Measurements from ENCODE around the gene SLC9A1. TPM values are rescaled to one million over a fixed set of nuclear protein-coding genes. Genes with fewer than 3 reads are reported as not detected.

SLC9A1 gene
- total RNA-seq, 4 donors from 2014 or later = 10.9 to 19.4 (median 13.2) TPM

- TF ChIP-seq POLR2A (IDR thresholded peaks at IDR 0.05) = no peak
- intact Hi-C loops (cut with DNase I; ENCODE audit: low total_unique reads) = loop anchor here (10.0 kb wide), 1 partner anchor 134 kb away; the partner anchor contains the start of gene KDF1
- peak; percentile 64 to 89 for DNase-seq (ENCODE audit: low spot score in 2 of 2)
- 20 to 27% methylated on average over 13 to 14 of the region's 14 CpGs for WGBS, 2 donors
- H3K4me3 ChIP-seq (ENCODE audit: low read depth, poor library complexity, severe bottlenecking) = no peak overlapping the region
These were observed 56.3 kb downstream of the SLC9A1 start for GRCh38 chr1:27098431-27099134.

- peak; percentile 78 to 96 for DNase-seq (ENCODE audit: low spot score in 2 of 2)
- intact Hi-C loops (cut with DNase I; ENCODE audit: low total_unique reads) = loop anchor here (2.0 to 10.0 kb wide), 2 partner anchors 53 to 133 kb away; partner anchors contain the start of gene KDF1
- no peak overlapping the region for H3K4me3 ChIP-seq (ENCODE audit: low read depth, poor library complexity, severe bottlenecking)
- WGBS, 2 donors = 0 to 4% methylated on average over 5 of the region's 5 CpGs
- TF ChIP-seq, protein P1, sequence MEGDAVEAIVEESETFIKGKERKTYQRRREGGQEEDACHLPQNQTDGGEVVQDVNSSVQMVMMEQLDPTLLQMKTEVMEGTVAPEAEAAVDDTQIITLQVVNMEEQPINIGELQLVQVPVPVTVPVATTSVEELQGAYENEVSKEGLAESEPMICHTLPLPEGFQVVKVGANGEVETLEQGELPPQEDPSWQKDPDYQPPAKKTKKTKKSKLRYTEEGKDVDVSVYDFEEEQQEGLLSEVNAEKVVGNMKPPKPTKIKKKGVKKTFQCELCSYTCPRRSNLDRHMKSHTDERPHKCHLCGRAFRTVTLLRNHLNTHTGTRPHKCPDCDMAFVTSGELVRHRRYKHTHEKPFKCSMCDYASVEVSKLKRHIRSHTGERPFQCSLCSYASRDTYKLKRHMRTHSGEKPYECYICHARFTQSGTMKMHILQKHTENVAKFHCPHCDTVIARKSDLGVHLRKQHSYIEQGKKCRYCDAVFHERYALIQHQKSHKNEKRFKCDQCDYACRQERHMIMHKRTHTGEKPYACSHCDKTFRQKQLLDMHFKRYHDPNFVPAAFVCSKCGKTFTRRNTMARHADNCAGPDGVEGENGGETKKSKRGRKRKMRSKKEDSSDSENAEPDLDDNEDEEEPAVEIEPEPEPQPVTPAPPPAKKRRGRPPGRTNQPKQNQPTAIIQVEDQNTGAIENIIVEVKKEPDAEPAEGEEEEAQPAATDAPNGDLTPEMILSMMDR (IDR thresholded peaks at IDR 0.05) = peak in 1 of 3 donors; percentile 74
- no peak for TF ChIP-seq POLR2A (IDR thresholded peaks at IDR 0.05)
These were observed 57.4 kb downstream of the SLC9A1 start for GRCh38 chr1:27097484-27097917.

- intact Hi-C loops (cut with DNase I; ENCODE audit: low total_unique reads) = loop anchor here (10.0 kb wide), 1 partner anchor 131 kb away; the partner anchor contains the start of gene KDF1
- WGBS, 2 donors = 93 to 94% methylated on average over 2 of the region's 2 CpGs
- DNase-seq (ENCODE audit: low spot score in 2 of 2) = no peak
- TF ChIP-seq, protein P1 (IDR thresholded peaks at IDR 0.05) = no peak
- no peak for TF ChIP-seq POLR2A (IDR thresholded peaks at IDR 0.05)
- no peak overlapping the region for H3K4me3 ChIP-seq (ENCODE audit: low read depth, poor library complexity, severe bottlenecking)
These were observed 59.3 kb downstream of the SLC9A1 start for GRCh38 chr1:27095576-27095975.

DNA sequence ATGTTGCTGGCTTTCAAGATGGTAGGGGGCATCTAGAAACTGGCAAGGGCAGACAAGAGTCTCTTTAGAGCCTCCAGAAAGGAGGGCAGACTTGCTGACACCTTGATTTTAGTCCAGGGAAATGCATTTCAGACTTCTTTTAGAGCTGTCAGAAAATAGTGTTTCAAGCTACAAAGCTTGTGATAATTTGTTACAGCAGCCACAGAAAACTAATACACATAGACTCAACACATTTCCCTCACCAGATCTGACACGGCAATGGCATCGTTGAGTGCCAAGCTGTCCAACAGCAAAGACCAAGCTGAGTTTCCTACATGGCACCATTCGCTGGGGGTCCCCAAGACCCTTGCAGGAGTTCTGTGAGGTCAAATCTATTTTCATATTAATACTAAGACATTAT is 62.0 kb downstream of the SLC9A1 start:
- 86 to 93% methylated on average over 3 of the region's 3 CpGs for WGBS, 2 donors
- H3K4me3 ChIP-seq (ENCODE audit: low read depth, poor library complexity, severe bottlenecking) = no peak overlapping the region
- no peak for DNase-seq (ENCODE audit: low spot score in 2 of 2)
- TF ChIP-seq, protein P1 (IDR thresholded peaks at IDR 0.05) = no peak
- TF ChIP-seq POLR2A (IDR thresholded peaks at IDR 0.05) = no peak
- intact Hi-C loops (cut with DNase I; ENCODE audit: low total_unique reads) = loop anchor here (10.0 kb wide), 1 partner anchor 128 kb away; the partner anchor contains the start of gene KDF1

- DNase-seq (ENCODE audit: low spot score in 2 of 2) = no peak
- no peak for TF ChIP-seq POLR2A (IDR thresholded peaks at IDR 0.05)
- TF ChIP-seq, protein P1 (IDR thresholded peaks at IDR 0.05) = no peak
- WGBS, 2 donors = 73 to 76% methylated on average over 5 of the region's 5 CpGs
- H3K4me3 ChIP-seq (ENCODE audit: low read depth, poor library complexity, severe bottlenecking) = no peak overlapping the region
- intact Hi-C loops (cut with DNase I; ENCODE audit: low total_unique reads) = loop anchor here (10.0 kb wide), 1 partner anchor 126 kb away; the partner anchor contains the start of gene KDF1
These were observed 64.0 kb downstream of the SLC9A1 start for GRCh38 chr1:27090911-27091310.

- no peak for DNase-seq (ENCODE audit: low spot score in 2 of 2)
- 86 to 91% methylated on average over 10 of the region's 10 CpGs for WGBS, 2 donors
- no peak overlapping the region for H3K4me3 ChIP-seq (ENCODE audit: low read depth, poor library complexity, severe bottlenecking)
- intact Hi-C loops (cut with DNase I; ENCODE audit: low total_unique reads) = no loop called here
- TF ChIP-seq POLR2A (IDR thresholded peaks at IDR 0.05) = no peak
- TF ChIP-seq, protein P1 (IDR thresholded peaks at IDR 0.05) = no peak
These were observed 67.3 kb downstream of the SLC9A1 start for GRCh38 chr1:27087371-27088220.

All from lower leg skin (tissue), 4 donors.